Right lobe of liver (tissue), 4 donors: ENCODE data around the gene BARHL1.

ENCODE experiments used
- POLR2A ChIP-seq: fragments of 450-650 bp; IDR thresholded peaks from one replicate; pipeline ENCODE4 v1.6.1; 2017; ENCODE audit warnings: antibody characterized with exemption, mild to moderate bottlenecking
- TF ChIP-seq, protein P1 (sequence below), 4 donors: fragments of 200-600 bp in 3 of 4; fragments of 450-650 bp in 1 of 4; IDR thresholded peaks; one replicate each; pipeline versions ENCODE4 v1.5.1 to v1.8.0; 2016 to 2022; ENCODE audit warnings: antibody characterized with exemption in 4 of 4, mild to moderate bottlenecking in 2 of 4
- donor health status: DM: no; HTN: no; CAD: no.
- donor health status: DM: no; HTN: no; CAD: no.
- donor health status: DM: no; HTN: yes; CAD: no.

DNA sequence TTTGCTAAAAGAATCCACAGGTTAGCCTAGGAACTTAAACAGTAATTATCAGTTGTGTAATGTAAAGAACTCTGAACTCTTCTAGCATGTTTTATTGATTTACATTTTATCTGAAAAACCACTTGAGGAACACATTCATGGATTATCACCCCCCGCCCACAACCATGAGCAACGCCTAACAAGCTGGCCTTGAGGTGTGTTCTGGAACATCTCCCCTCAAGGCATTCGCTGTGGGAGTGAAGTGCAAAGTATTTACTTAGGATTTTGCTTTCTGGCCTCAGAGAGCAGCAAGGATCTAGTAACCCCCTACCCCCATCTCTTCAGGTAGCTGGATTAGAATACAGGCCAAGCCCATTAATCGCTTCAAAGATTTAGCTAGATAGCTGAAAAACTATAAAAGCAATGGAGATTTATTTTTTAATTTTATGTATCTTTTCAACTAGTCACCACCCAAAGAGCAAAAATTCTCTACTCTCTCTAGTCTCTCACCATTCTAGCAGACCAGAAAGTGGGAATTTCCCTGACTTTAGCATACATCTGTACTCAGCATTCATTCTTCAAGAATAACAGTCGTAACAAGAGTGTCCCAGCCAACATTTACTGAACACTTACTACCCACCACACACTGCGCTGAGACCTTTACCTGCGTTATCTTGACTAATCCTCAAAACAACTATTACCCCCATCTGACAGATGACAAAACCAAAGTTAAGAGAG is 50.2 kb downstream of the BARHL1 start:
- TF ChIP-seq, protein P1, sequence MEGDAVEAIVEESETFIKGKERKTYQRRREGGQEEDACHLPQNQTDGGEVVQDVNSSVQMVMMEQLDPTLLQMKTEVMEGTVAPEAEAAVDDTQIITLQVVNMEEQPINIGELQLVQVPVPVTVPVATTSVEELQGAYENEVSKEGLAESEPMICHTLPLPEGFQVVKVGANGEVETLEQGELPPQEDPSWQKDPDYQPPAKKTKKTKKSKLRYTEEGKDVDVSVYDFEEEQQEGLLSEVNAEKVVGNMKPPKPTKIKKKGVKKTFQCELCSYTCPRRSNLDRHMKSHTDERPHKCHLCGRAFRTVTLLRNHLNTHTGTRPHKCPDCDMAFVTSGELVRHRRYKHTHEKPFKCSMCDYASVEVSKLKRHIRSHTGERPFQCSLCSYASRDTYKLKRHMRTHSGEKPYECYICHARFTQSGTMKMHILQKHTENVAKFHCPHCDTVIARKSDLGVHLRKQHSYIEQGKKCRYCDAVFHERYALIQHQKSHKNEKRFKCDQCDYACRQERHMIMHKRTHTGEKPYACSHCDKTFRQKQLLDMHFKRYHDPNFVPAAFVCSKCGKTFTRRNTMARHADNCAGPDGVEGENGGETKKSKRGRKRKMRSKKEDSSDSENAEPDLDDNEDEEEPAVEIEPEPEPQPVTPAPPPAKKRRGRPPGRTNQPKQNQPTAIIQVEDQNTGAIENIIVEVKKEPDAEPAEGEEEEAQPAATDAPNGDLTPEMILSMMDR (IDR thresholded peaks at IDR 0.05) = no peak
- TF ChIP-seq POLR2A = no peak
